ENCODE data around the gene MRPL50. TPM values are rescaled to one million over a fixed set of nuclear protein-coding genes. Genes with fewer than 3 reads are reported as not detected.

MRPL50 gene
- 8.2 and 16.3 TPM in 2 replicates for total RNA-seq (2014; rRNA removed; shearing (Covaris generic); ENCODE audit: low replicate concordance)

DNA sequence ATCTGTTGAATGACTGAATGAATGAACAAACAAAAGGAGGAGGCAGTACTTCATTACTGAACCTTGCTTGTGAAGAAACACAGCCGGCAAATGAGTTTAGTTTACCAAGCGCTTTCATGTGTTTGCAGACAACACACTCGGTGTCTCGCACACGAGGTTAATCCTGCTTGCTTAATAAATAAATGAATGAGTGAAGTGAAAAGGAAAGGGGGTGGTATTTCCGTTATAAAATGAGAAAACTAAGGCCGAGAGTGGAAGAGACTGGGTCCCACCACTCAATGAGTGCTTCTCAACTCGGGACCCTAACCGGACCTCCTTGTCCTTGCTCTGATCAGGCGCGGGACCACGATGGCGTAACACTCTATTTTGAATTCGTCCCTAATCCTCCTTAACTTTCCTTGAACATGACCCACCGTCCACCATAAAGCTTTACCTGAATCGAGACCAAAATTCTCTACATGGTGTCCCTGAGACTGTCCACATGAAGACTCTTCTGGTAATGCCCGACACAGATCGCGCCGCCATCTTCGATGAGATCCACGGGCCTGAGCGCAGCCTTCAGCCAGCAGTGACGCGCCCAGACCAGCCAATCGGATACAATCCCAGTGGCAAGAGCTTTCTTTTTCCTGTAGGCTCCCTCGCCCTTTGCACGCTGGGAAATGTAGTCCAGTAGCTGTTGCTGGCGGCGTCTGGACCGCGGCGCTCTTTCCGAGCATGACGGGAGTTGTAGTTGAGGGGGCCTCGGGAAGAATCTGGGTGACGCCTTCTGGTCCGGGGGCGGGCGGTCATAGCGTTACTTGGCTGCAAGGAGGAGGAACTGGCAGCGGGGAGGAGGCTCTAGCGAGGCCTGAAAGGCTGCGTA is at the start of gene MRPL50, which contains the start of gene ZNF189:
MRPL50 (minus strand) TSS at position 551 of the 862 bp plus-strand sequence; CDS start at position 525, 26 bp downstream.
ZNF189 (plus strand) TSS at position 784 of the 862 bp plus-strand sequence. CDS start 306 bp downstream, outside the sequence.
- Histone ChIP-seq H3K4me3 (ENCODE audit: low read length) (peak within 1 kb of the TSS; percentile 81), H3K79me2 (ENCODE audit: low read length) (peaks cover 86% of the 10 kb centered on the region), H3K9me3 (ENCODE audit: low read length) (peaks cover 31% of the 10 kb centered on the region), H3K36me3 (ENCODE audit: insufficient read depth, low read length) (peaks cover 68% of the 10 kb centered on the region), H4K20me1 (ENCODE audit: insufficient read depth, low read depth, low read length) (no peaks in the 10 kb centered on the region), H3K9me2 (replicated peaks; ENCODE audit: insufficient read depth, low read length) (no peaks in the 10 kb centered on the region), H3K4me1 (ENCODE audit: low read length) (peaks cover 19% of the 10 kb centered on the region), H3K4me2 (ENCODE audit: low read depth, low read length, poor library complexity, severe bottlenecking) (peak within 1 kb of the TSS; percentile 88), H3K27me3 (ENCODE audit: low read length) (no peaks in the 10 kb centered on the region), H2AFZ (ENCODE audit: low read length) (peak within 1 kb of the TSS; percentile 73), H3K27ac (ENCODE audit: low read length) (no peak within 1 kb of the TSS; the same call in 1 of the 2 replicates), H3K9ac (ENCODE audit: low read length) (peak within 1 kb of the TSS; percentile 75)
- DNase-seq = peak; percentile 99

DNA sequence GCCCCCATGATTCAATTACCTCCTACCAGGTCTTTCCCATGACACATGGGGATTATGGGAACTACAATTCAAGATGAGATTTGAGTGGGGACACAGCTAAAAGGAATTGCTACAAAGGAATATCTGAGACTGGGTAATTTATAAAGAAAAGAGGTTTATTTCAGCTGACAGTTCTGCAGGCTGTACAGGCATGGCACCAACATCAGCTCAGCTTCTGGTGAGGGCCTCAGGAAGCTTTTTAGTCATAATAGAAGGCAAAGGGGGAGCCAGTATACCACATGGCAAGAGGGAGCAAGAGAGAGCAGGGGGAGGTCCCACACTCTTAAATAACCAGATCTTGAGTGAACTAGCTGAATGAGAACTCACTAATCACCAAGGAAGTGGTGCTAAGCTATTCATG is 48.3 kb upstream of the MRPL50 start:
- H3K36me3 ChIP-seq (ENCODE audit: insufficient read depth, low read length) = no peaks in the 10 kb centered on the region
- H3K27ac ChIP-seq (ENCODE audit: low read length) = no peak overlapping the region
- H3K9me2 ChIP-seq (replicated peaks; ENCODE audit: insufficient read depth, low read length) = no peaks in the 10 kb centered on the region
- H3K4me1 ChIP-seq (ENCODE audit: low read length) = peaks cover 9% of the 10 kb centered on the region
- no peak overlapping the region for H2AFZ ChIP-seq (ENCODE audit: low read length)
- H4K20me1 ChIP-seq (ENCODE audit: insufficient read depth, low read depth, low read length) = no peaks in the 10 kb centered on the region
- H3K9me3 ChIP-seq (ENCODE audit: low read length) = no peaks in the 10 kb centered on the region
- H3K9ac ChIP-seq (ENCODE audit: low read length) = no peak overlapping the region
- no peaks in the 10 kb centered on the region for H3K79me2 ChIP-seq (ENCODE audit: low read length)
- H3K4me3 ChIP-seq (ENCODE audit: low read length) = no peak overlapping the region
- H3K4me2 ChIP-seq (ENCODE audit: low read depth, low read length, poor library complexity, severe bottlenecking) = no peak overlapping the region
- no peaks in the 10 kb centered on the region for H3K27me3 ChIP-seq (ENCODE audit: low read length)
- DNase-seq = no peak

DNA sequence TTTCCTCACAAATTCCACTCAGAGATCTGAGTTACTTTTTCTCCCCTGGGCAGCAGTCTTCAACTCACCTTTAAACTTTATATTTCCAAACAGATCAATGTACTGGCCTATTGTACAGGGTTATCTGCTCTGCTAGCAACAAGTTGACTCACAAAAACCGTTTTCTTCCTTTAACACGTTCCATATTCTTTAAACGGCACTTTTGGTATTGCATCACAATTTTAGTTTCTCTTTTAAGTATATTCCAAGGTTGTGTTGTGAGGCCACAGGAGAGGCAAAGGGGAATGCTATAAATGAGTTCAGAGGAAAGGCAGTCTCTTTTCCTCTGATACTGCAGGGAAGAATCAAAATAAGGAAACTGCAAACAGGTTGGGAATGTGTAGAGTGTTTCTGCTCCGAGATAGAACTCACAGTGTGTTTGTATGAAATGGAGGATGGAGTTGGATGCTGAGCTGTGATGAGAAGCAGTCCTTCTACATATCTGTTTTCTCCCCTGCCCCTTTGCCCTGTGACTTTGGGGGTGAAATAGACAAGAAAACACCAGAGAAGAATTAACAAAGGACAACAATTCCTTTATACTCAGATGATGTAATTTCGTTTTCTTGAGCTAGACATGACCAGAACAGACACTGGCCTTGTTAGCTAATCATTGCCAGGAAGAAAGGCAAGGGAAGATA is 47.1 kb upstream of the MRPL50 start:
- no peak overlapping the region for H3K27ac ChIP-seq (ENCODE audit: low read length)
- peak overlapping the region; percentile 32 for H3K4me2 ChIP-seq (ENCODE audit: low read depth, low read length, poor library complexity, severe bottlenecking)
- no peaks in the 10 kb centered on the region for H3K9me3 ChIP-seq (ENCODE audit: low read length)
- no peaks in the 10 kb centered on the region for H3K79me2 ChIP-seq (ENCODE audit: low read length)
- H3K9ac ChIP-seq (ENCODE audit: low read length) = no peak overlapping the region
- no peaks in the 10 kb centered on the region for H3K9me2 ChIP-seq (replicated peaks; ENCODE audit: insufficient read depth, low read length)
- DNase-seq = no peak
- peak overlapping the region; percentile 34; the same call in 1 of the 2 replicates for H3K4me3 ChIP-seq (ENCODE audit: low read length)
- no peaks in the 10 kb centered on the region for H3K36me3 ChIP-seq (ENCODE audit: insufficient read depth, low read length)
- H2AFZ ChIP-seq (ENCODE audit: low read length) = 0 out of 2 replicates have a peak overlapping the region, but pooled peaks have one; percentile 49
- H3K4me1 ChIP-seq (ENCODE audit: low read length) = peaks cover 9% of the 10 kb centered on the region
- H3K27me3 ChIP-seq (ENCODE audit: low read length) = no peaks in the 10 kb centered on the region
- H4K20me1 ChIP-seq (ENCODE audit: insufficient read depth, low read depth, low read length) = no peaks in the 10 kb centered on the region

DNA sequence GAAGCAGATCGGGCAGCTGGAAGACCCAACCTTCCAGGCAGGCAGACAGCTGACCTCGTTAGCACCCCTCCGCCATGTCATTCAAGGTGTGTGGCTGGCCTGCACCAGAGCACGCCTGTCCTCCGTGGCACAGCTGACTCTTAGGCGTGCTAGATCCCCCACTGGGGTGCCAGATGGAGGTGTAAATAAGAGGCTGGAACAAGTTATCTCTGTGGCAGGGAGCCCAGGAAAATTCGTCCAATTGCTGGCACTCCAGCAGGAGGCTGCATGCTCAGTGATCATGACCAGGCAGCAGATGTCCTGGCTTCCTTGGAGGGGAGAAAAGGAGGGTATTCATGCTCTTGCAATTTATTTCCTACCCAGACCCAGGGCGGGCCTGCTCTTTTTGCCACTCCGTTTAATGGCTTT is 45.0 kb upstream of the MRPL50 start:
- no peak overlapping the region for H3K4me3 ChIP-seq (ENCODE audit: low read length)
- no peak for DNase-seq
- no peaks in the 10 kb centered on the region for H3K36me3 ChIP-seq (ENCODE audit: insufficient read depth, low read length)
- no peak overlapping the region for H3K27ac ChIP-seq (ENCODE audit: low read length)
- H3K79me2 ChIP-seq (ENCODE audit: low read length) = no peaks in the 10 kb centered on the region
- H3K4me1 ChIP-seq (ENCODE audit: low read length) = no peaks in the 10 kb centered on the region
- no peaks in the 10 kb centered on the region for H3K9me2 ChIP-seq (replicated peaks; ENCODE audit: insufficient read depth, low read length)
- no peaks in the 10 kb centered on the region for H3K9me3 ChIP-seq (ENCODE audit: low read length)
- no peak overlapping the region for H3K4me2 ChIP-seq (ENCODE audit: low read depth, low read length, poor library complexity, severe bottlenecking)
- no peak overlapping the region for H3K9ac ChIP-seq (ENCODE audit: low read length)
- no peaks in the 10 kb centered on the region for H3K27me3 ChIP-seq (ENCODE audit: low read length)
- no peak overlapping the region for H2AFZ ChIP-seq (ENCODE audit: low read length)
- H4K20me1 ChIP-seq (ENCODE audit: insufficient read depth, low read depth, low read length) = no peaks in the 10 kb centered on the region

DNA sequence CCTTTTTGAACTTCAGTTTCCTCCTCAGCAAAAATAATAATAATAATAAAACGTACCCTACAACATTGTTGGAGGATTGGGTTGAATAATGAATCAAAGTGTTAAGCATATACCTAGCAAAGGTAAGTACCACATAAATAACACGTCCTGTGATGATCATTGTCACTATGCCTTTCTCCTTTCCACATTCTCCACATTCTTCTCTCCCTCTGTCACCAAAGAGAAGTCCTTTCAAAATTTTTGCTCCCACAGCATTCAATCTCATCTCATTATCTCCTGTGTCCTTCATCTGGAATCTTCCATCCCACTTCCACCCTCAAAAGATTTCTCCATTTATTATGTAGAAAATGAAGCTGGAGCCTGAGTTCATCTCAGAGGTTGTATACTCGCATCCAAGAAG is 44.3 kb upstream of the MRPL50 start:
- Histone ChIP-seq H3K79me2 (ENCODE audit: low read length) (no peaks in the 10 kb centered on the region), H3K4me1 (ENCODE audit: low read length) (no peaks in the 10 kb centered on the region), H3K9ac (ENCODE audit: low read length) (no peak overlapping the region), H3K27me3 (ENCODE audit: low read length) (no peaks in the 10 kb centered on the region), H3K9me3 (ENCODE audit: low read length) (no peaks in the 10 kb centered on the region), H3K4me2 (ENCODE audit: low read depth, low read length, poor library complexity, severe bottlenecking) (no peak overlapping the region), H3K27ac (ENCODE audit: low read length) (no peak overlapping the region), H3K9me2 (replicated peaks; ENCODE audit: insufficient read depth, low read length) (no peaks in the 10 kb centered on the region), H3K36me3 (ENCODE audit: insufficient read depth, low read length) (no peaks in the 10 kb centered on the region), H4K20me1 (ENCODE audit: insufficient read depth, low read depth, low read length) (no peaks in the 10 kb centered on the region), H2AFZ (ENCODE audit: low read length) (no peak overlapping the region), H3K4me3 (ENCODE audit: low read length) (no peak overlapping the region)
- DNase-seq = no peak

DNA sequence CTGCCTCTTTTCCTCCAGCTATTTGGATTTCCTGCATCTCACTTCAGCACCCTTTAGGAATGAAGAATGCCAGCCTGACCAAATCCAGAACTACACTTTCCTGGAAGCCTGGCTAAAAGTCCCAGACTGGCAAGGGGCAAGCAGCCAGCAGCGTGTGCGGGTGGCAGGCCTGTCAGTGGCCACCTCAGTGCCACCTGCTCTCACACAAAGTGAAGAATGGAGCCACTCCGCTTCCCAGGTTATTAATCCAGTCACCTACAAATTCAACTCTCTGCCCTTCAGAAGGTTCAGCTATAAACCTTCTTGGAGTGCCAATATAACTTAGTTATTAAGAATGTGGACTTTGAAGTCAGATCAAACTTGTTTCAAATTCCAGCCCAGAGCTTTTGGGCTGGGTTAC is 43.9 kb upstream of the MRPL50 start:
- Histone ChIP-seq H3K4me2 (ENCODE audit: low read depth, low read length, poor library complexity, severe bottlenecking) (no peak overlapping the region), H3K36me3 (ENCODE audit: insufficient read depth, low read length) (no peaks in the 10 kb centered on the region), H3K27me3 (ENCODE audit: low read length) (no peaks in the 10 kb centered on the region), H3K9me2 (replicated peaks; ENCODE audit: insufficient read depth, low read length) (no peaks in the 10 kb centered on the region), H3K27ac (ENCODE audit: low read length) (no peak overlapping the region), H2AFZ (ENCODE audit: low read length) (no peak overlapping the region), H3K9ac (ENCODE audit: low read length) (no peak overlapping the region), H4K20me1 (ENCODE audit: insufficient read depth, low read depth, low read length) (no peaks in the 10 kb centered on the region), H3K9me3 (ENCODE audit: low read length) (no peaks in the 10 kb centered on the region), H3K79me2 (ENCODE audit: low read length) (no peaks in the 10 kb centered on the region), H3K4me3 (ENCODE audit: low read length) (no peak overlapping the region), H3K4me1 (ENCODE audit: low read length) (no peaks in the 10 kb centered on the region)
- DNase-seq = no peak

DNA sequence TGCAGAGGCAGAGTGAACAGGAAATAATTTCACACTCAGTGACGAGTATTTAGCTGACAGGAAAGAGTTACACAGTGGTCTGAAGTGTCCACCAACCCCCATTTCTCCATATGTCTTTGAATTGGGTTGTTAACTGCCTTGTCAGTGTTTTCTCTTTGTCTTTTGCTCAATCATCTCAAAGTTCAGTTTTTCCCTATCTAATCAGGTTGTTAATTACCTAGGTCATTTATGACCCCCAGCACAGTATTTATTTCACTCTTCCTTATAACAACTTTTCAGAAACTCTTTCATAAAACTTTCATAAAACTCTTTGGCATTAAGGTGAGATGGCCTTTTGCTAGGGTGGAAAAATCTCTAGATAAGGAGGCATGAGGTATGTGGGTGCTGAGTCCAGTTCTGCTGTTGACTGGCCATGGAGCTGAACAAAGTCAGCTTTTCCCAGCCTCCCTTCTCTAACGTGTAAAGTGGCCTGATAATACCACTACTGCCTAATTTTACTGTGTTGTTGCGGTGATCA is 42.4 kb upstream of the MRPL50 start:
- Histone ChIP-seq H3K4me3 (ENCODE audit: low read length) (no peak overlapping the region), H4K20me1 (ENCODE audit: insufficient read depth, low read depth, low read length) (no peaks in the 10 kb centered on the region), H2AFZ (ENCODE audit: low read length) (no peak overlapping the region), H3K27ac (ENCODE audit: low read length) (no peak overlapping the region), H3K4me2 (ENCODE audit: low read depth, low read length, poor library complexity, severe bottlenecking) (no peak overlapping the region), H3K79me2 (ENCODE audit: low read length) (no peaks in the 10 kb centered on the region), H3K4me1 (ENCODE audit: low read length) (no peaks in the 10 kb centered on the region), H3K9me3 (ENCODE audit: low read length) (no peaks in the 10 kb centered on the region), H3K36me3 (ENCODE audit: insufficient read depth, low read length) (no peaks in the 10 kb centered on the region), H3K27me3 (ENCODE audit: low read length) (no peaks in the 10 kb centered on the region), H3K9me2 (replicated peaks; ENCODE audit: insufficient read depth, low read length) (no peaks in the 10 kb centered on the region), H3K9ac (ENCODE audit: low read length) (no peak overlapping the region)
- no peak for DNase-seq

DNA sequence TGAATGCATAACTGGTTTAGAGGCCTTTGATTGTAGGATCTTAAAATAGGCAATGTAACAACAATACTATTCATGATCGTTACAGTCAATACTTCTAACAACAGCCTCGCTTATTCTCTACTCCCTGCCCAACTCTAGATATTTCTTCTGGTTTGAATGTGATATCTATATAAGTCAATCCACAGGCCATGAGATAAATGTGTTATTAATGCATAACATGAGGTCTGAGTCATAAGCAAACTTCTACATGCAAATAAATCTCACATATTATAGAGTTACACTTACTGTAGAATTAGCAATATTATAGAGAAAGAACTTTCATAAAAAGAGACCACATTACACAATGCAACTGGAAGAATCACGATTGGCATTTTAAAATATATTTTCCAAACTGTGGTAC is 40.1 kb upstream of the MRPL50 start:
- no peak overlapping the region for H3K4me3 ChIP-seq (ENCODE audit: low read length)
- no peaks in the 10 kb centered on the region for H3K36me3 ChIP-seq (ENCODE audit: insufficient read depth, low read length)
- no peaks in the 10 kb centered on the region for H3K27me3 ChIP-seq (ENCODE audit: low read length)
- H4K20me1 ChIP-seq (ENCODE audit: insufficient read depth, low read depth, low read length) = no peaks in the 10 kb centered on the region
- no peak overlapping the region for H3K9ac ChIP-seq (ENCODE audit: low read length)
- no peaks in the 10 kb centered on the region for H3K9me2 ChIP-seq (replicated peaks; ENCODE audit: insufficient read depth, low read length)
- no peaks in the 10 kb centered on the region for H3K4me1 ChIP-seq (ENCODE audit: low read length)
- no peak overlapping the region for H3K4me2 ChIP-seq (ENCODE audit: low read depth, low read length, poor library complexity, severe bottlenecking)
- no peaks in the 10 kb centered on the region for H3K79me2 ChIP-seq (ENCODE audit: low read length)
- H2AFZ ChIP-seq (ENCODE audit: low read length) = no peak overlapping the region
- no peak for DNase-seq
- no peaks in the 10 kb centered on the region for H3K9me3 ChIP-seq (ENCODE audit: low read length)
- H3K27ac ChIP-seq (ENCODE audit: low read length) = no peak overlapping the region
